ENCODE measurements around the gene MAN1A1. TPM values are rescaled to one million over a fixed set of nuclear protein-coding genes. Genes with fewer than 3 reads are reported as not detected.
"Not testable (repeated sequence)": the region's sequence is repeated elsewhere in the genome, so short reads cannot be mapped to it uniquely, and the experiment has no call there.

The MAN1A1 gene
- total and polyA plus RNA-seq, 7 donors: 10.2 to 143 (median 81.9) TPM

DNA sequence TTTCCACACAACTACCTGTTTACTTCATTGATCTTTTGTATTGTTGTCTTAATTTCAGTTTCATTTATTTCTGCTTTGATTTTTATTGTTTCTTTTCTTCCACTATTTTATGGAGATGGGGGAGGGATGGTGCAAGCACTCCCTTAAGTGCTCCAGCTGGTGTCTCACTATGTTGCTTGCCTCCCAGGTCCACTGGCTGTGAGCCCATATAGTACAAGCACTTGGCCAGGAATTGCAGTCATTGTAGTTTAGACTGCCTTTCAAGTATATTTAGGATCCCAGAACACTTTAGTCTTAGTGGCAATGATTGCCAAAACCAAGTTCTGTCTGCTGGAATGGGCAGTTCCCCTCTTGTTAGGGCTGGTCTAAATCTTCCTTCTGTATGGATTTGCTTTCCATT, 34.9 kb upstream of the MAN1A1 start:
- peak; percentile 70 for DNase-seq
- no peak for TF ChIP-seq POLR2A (IDR thresholded peaks at IDR 0.05)
- no peak for TF ChIP-seq EP300 (IDR thresholded peaks at IDR 0.05)
- TF ChIP-seq, protein P1, sequence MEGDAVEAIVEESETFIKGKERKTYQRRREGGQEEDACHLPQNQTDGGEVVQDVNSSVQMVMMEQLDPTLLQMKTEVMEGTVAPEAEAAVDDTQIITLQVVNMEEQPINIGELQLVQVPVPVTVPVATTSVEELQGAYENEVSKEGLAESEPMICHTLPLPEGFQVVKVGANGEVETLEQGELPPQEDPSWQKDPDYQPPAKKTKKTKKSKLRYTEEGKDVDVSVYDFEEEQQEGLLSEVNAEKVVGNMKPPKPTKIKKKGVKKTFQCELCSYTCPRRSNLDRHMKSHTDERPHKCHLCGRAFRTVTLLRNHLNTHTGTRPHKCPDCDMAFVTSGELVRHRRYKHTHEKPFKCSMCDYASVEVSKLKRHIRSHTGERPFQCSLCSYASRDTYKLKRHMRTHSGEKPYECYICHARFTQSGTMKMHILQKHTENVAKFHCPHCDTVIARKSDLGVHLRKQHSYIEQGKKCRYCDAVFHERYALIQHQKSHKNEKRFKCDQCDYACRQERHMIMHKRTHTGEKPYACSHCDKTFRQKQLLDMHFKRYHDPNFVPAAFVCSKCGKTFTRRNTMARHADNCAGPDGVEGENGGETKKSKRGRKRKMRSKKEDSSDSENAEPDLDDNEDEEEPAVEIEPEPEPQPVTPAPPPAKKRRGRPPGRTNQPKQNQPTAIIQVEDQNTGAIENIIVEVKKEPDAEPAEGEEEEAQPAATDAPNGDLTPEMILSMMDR (IDR thresholded peaks at IDR 0.05): no peak
- peak in 2 of 4 donors; percentile 39 to 40 for TF ChIP-seq POLR2AphosphoS5 (IDR thresholded peaks at IDR 0.05)

DNA sequence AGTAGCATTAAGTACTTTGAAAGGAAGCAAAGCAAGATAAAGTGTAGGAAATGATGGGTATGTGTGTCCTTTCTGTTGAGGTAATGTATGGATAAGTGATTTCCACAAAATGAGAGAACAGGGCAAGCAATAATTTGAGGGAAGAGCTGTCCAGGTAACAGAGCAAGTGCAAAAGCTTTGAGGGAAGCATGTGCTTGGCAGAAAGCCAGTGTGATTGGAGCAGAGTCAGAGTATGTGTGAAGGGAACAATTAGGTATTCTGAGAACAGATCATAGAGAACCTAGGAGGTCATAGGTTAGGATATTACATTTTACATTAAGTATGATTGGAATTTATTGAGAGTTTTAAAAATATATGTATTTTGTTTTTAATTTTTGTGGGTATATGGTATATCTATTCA, 30.2 kb upstream of the MAN1A1 start:
- no peak for DNase-seq
- Histone ChIP-seq H3K27ac (no peak overlapping the region), H3K4me3 (no peak overlapping the region), H3K4me1 (peaks cover 0 to 8% (median 2%) of the 10 kb centered on the region in 4 donors), H3K27me3 (no peaks in the 10 kb centered on the region), H3K36me3 (no peaks in the 10 kb centered on the region), H3K9me3 (peaks cover 0 to 2% (median 0%) of the 10 kb centered on the region in 4 donors)
- TF ChIP-seq, protein P1 (IDR thresholded peaks at IDR 0.05): no peak
- no peak for TF ChIP-seq POLR2AphosphoS5 (IDR thresholded peaks at IDR 0.05)
- TF ChIP-seq POLR2A (IDR thresholded peaks at IDR 0.05): no peak
- TF ChIP-seq EP300 (IDR thresholded peaks at IDR 0.05): no peak
- intact Hi-C loops (cut with DNase I): no loop called here

More for the DNA sequence above, 34.9 kb upstream of the MAN1A1 start:
- no peaks in the 10 kb centered on the region for H3K27me3 ChIP-seq
- H3K4me1 ChIP-seq: peaks cover 0 to 8% (median 2%) of the 10 kb centered on the region in 4 donors
- intact Hi-C loops (cut with DNase I): no loop called here
- peaks cover 0 to 3% (median under 1%) of the 10 kb centered on the region in 4 donors for H3K9me3 ChIP-seq
- H3K36me3 ChIP-seq: no peaks in the 10 kb centered on the region
- H3K4me3 ChIP-seq: no peak overlapping the region
- no peak overlapping the region for H3K27ac ChIP-seq

DNA sequence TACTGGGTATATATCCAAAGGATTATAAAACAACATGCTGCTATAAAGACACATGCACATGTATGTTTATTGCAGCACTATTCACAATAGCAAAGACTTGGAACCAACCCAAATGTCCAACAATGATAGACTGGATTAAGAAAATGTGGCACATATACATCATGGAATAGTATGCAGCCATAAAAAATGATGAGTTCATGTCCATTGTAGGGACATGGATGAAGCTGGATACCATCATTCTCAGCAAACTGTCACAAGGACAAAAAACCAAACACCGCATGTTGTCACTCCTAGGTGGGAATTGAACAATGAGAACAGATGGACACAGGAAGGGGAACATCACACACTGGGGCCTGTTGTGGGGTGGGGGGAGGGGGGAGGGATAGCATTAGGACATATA, 27.5 kb upstream of the MAN1A1 start:
- 95 to 96% methylated on average over 1 of the region's 1 CpG for WGBS, 2 donors
- DNase-seq; H3K9me3 ChIP-seq; H3K36me3 ChIP-seq; H3K27ac ChIP-seq; H3K4me3 ChIP-seq; intact Hi-C loops (cut with DNase I); H3K27me3 ChIP-seq; H3K4me1 ChIP-seq: not testable (repeated sequence)

DNA sequence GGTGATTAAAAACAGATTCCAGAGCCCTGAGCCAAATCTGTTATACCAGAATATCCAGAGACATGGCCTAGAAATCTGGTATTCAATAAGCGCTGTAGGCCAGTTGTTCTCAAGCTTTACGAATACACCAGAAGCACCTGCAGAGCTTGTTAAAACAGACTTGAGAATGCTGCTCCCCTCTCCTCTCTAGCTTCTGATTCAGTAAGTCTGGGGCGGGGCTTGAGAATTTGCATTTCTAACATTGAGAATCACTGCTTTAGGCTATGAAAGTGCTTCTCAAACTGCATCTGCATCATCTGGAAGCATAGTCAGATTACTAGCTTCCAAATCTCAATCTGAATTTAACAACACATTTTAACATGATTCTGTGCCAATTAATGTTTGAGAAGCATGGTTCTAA, 20.5 kb upstream of the MAN1A1 start:
- H3K27me3 ChIP-seq: no peaks in the 10 kb centered on the region
- H3K4me3 ChIP-seq: no peak overlapping the region
- WGBS, 2 donors: 96 to 98% methylated on average over 3 of the region's 3 CpGs
- H3K9me3 ChIP-seq: no peaks in the 10 kb centered on the region
- DNase-seq: no peak
- H3K27ac ChIP-seq: no peak overlapping the region
- no peaks in the 10 kb centered on the region for H3K36me3 ChIP-seq
- TF ChIP-seq, protein P1 (IDR thresholded peaks at IDR 0.05): no peak
- intact Hi-C loops (cut with DNase I): no loop called here
- no peaks in the 10 kb centered on the region for H3K4me1 ChIP-seq

DNA sequence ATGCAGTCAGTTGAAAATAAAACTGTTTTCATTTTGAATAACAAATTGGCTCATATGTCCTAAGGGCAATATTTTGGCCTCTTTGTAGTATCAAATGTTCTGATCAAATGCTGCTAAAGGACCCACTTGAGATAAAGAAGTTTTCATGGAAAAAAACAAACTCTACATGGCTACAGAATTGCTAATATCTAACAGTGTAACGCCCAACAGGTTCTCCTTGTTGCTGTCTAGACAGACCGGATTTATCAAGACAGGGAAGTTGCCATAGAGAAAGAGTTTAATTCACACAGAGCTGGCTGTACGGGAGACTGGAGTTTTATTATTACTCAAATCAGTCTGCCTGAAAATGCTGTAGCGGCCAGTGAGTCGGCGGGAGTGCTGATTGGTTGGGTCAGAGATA, 19.4 kb upstream of the MAN1A1 start:
- WGBS, 2 donors: 93 to 96% methylated on average over 6 of the region's 6 CpGs
- intact Hi-C loops (cut with DNase I): no loop called here
- no peaks in the 10 kb centered on the region for H3K27me3 ChIP-seq

More for the DNA sequence above, 19.4 kb upstream of the MAN1A1 start:
- TF ChIP-seq POLR2AphosphoS5 (IDR thresholded peaks at IDR 0.05) (no peak), POLR2A (IDR thresholded peaks at IDR 0.05) (no peak), EP300 (IDR thresholded peaks at IDR 0.05) (no peak)
- TF ChIP-seq, protein P1 (IDR thresholded peaks at IDR 0.05): no peak
- Histone ChIP-seq H3K36me3 (no peaks in the 10 kb centered on the region), H3K9me3 (no peaks in the 10 kb centered on the region), H3K4me1 (no peaks in the 10 kb centered on the region), H3K27ac (no peak overlapping the region), H3K4me3 (no peak overlapping the region)
- no peak for DNase-seq

All from sigmoid colon (tissue), 7 donors.